Mesendoderm (in vitro differentiated cells): ENCODE measurements around the gene KCNQ1.

Experiments used
- DNase-seq: peaks from one replicate; pipeline ENCODE4 v3.0.0; 2013
- H2AK5ac ChIP-seq: 2 replicates; pipeline ENCODE4 v1.6.1; 2013; ENCODE audit warnings: low read length, inconsistent platforms
- H2BK120ac ChIP-seq: 2 replicates; pipeline ENCODE4 v1.6.1; 2013; ENCODE audit warnings: low read depth, mild to moderate bottlenecking, low read length, moderate library complexity, mixed read lengths
- H2BK15ac ChIP-seq: replicated peaks from 2 replicates; pipeline ENCODE4 v1.6.1; 2013; ENCODE audit warnings: low read depth, mild to moderate bottlenecking, moderate library complexity
- H2BK5ac ChIP-seq: 2 replicates; pipeline ENCODE4 v1.6.1; 2013; ENCODE audit warnings: low read length, inconsistent platforms
- H3K18ac ChIP-seq: 2 replicates; pipeline ENCODE4 v1.6.1; 2013; ENCODE audit warnings: mild to moderate bottlenecking, low read length, mixed read lengths
- H3K23ac ChIP-seq: one replicate; pipeline ENCODE4 v1.6.1; 2013; ENCODE audit warnings: low read length
- H3K27ac ChIP-seq: 2 replicates; pipeline ENCODE4 v1.5.1; 2013; ENCODE audit warnings: low read depth, mild to moderate bottlenecking, inconsistent platforms, low read length, moderate library complexity
- H3K27me3 ChIP-seq: 2 replicates; pipeline ENCODE4 v1.6.1; 2013; ENCODE audit warnings: low read length, control low read depth, mild to moderate bottlenecking, inconsistent platforms; ENCODE audit not compliant: insufficient read depth, poor library complexity
- H3K36me3 ChIP-seq: 2 replicates; pipeline ENCODE4 v1.6.1; 2013; ENCODE audit warnings: low read length, inconsistent platforms; ENCODE audit not compliant: control insufficient read depth, insufficient read depth
- H3K4ac ChIP-seq: one replicate; pipeline ENCODE4 v1.6.1; 2013; ENCODE audit warnings: low read depth, mild to moderate bottlenecking, low read length, moderate library complexity
- H3K4me1 ChIP-seq: 2 replicates; pipeline ENCODE4 v1.6.1; 2013; ENCODE audit warnings: low read depth, low read length, inconsistent platforms; ENCODE audit not compliant: control insufficient read depth
- H3K4me2 ChIP-seq: 2 replicates; pipeline ENCODE4 v1.6.1; 2013; ENCODE audit warnings: low read length
- H3K4me3 ChIP-seq: 2 replicates; pipeline ENCODE4 v1.5.1; 2013; ENCODE audit warnings: mild to moderate bottlenecking, low read length
- H3K56ac ChIP-seq: one replicate; pipeline ENCODE4 v1.6.1; 2013; ENCODE audit warnings: low read length
- H3K79me1 ChIP-seq: 2 replicates; pipeline ENCODE4 v1.6.1; 2013; ENCODE audit warnings: low read length, inconsistent platforms
- H3K79me2 ChIP-seq: 2 replicates; pipeline ENCODE4 v1.6.1; 2013; ENCODE audit warnings: mild to moderate bottlenecking, low read length; ENCODE audit not compliant: control insufficient read depth, insufficient read depth
- H3K9ac ChIP-seq: 2 replicates; pipeline ENCODE4 v1.6.1; 2013; ENCODE audit warnings: low read length, inconsistent platforms
- H4K5ac ChIP-seq: one replicate; pipeline ENCODE4 v1.6.1; 2013; ENCODE audit warnings: low read length
- H4K8ac ChIP-seq: one replicate; pipeline ENCODE4 v1.6.1; 2013; ENCODE audit warnings: low read depth, mild to moderate bottlenecking, control low read depth, low read length, moderate library complexity
- WGBS: extraction: QIAGEN DNeasy Blood & Tissue Kit; methylation state at CpG from one replicate; pipeline ENCODE4 v1.1.7; 2013; ENCODE audit warnings: low lambda C conversion rate, missing lambda C conversion rate; ENCODE audit not compliant: insufficient coverage; ENCODE audit errors: extremely low coverage; 5-methylcytosine and 5-hydroxymethylcytosine counted together

KCNQ1 gene

DNA sequence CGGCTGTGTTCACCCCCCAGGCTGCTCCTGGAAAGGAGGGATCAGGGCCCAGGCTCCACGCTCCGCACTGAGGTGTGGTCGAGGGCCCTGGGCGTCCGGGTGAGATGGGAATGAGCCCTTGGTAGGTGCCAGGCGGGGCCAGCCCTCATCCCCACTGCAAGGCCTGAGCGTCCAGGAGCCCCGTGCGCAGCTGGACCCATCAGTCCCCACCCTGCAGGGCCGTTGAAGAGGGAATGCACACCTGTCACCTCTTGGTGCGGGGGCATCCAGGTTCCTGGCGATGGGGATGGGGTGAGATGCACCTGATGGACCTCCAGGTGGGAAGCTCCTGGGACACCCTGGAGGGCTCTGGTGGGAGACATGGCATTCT, 72.2 kb downstream of the KCNQ1 start:
- Histone ChIP-seq H2BK15ac (no peak overlapping the region), H3K79me2 (no peaks in the 10 kb centered on the region), H3K27ac (no peak overlapping the region), H2BK5ac (no peak overlapping the region), H3K36me3 (no peaks in the 10 kb centered on the region), H3K56ac (no peak overlapping the region), H3K4me2 (no peak overlapping the region), H3K4me1 (no peaks in the 10 kb centered on the region), H3K4me3 (no peak overlapping the region), H2AK5ac (no peak overlapping the region), H3K18ac (no peak overlapping the region), H3K23ac (no peak overlapping the region), H4K5ac (no peak overlapping the region), H3K4ac (no peak overlapping the region), H2BK120ac (no peak overlapping the region), H3K79me1 (no peaks in the 10 kb centered on the region), H3K27me3 (no peaks in the 10 kb centered on the region), H3K9ac (no peak overlapping the region), H4K8ac (no peak overlapping the region)
- no peak for DNase-seq
- WGBS = no CpG with 5 or more reads among the region's 13 CpGs

DNA sequence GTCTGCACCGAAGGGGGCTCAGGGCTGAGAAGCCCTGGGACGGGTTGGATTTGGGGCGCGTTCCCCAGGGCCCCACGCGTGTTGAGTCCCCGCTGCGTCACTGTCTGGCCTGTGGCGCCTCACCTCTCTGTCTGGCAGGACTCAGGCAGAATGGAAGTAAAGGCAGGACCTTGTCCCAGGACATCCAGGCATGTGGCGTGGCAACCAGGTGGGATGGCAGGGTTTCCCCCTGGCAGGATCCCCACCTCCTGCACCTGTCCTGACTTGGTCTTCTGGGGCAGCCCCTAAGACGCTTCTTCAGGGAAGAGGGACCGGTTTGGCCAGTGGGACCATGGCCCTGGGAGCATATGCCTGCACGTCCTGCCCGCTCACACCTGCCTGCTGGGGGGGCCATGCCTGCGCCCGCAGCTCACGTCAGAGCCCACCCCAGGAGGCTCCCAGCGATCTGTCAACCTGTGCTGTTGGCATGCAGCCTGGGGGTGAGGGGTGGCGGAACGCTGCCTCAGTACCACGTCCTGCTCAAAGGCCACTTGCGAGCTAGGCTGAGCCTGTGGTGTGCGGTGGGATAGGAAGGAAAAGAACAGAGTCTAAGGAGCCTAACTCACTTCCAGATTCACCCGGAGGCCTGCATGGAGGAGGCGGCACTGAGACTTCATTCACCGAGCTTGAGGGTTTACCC, 72.7 kb downstream of the KCNQ1 start:
- H3K36me3 ChIP-seq = no peaks in the 10 kb centered on the region
- no peak overlapping the region for H3K4me2 ChIP-seq
- H3K79me2 ChIP-seq = no peaks in the 10 kb centered on the region
- H3K56ac ChIP-seq = no peak overlapping the region
- H2AK5ac ChIP-seq = no peak overlapping the region
- H2BK5ac ChIP-seq = no peak overlapping the region
- H4K5ac ChIP-seq = no peak overlapping the region
- H3K4ac ChIP-seq = no peak overlapping the region
- no peaks in the 10 kb centered on the region for H3K4me1 ChIP-seq
- no peak overlapping the region for H3K27ac ChIP-seq
- H3K27me3 ChIP-seq = no peaks in the 10 kb centered on the region
- no peak overlapping the region for H3K9ac ChIP-seq
- no peak overlapping the region for H4K8ac ChIP-seq
- H3K18ac ChIP-seq = no peak overlapping the region
- no peak overlapping the region for H3K23ac ChIP-seq
- no peak for DNase-seq
- no peak overlapping the region for H2BK120ac ChIP-seq
- no peaks in the 10 kb centered on the region for H3K79me1 ChIP-seq
- WGBS = no CpG with 5 or more reads among the region's 26 CpGs
- no peak overlapping the region for H3K4me3 ChIP-seq
- H2BK15ac ChIP-seq = no peak overlapping the region

DNA sequence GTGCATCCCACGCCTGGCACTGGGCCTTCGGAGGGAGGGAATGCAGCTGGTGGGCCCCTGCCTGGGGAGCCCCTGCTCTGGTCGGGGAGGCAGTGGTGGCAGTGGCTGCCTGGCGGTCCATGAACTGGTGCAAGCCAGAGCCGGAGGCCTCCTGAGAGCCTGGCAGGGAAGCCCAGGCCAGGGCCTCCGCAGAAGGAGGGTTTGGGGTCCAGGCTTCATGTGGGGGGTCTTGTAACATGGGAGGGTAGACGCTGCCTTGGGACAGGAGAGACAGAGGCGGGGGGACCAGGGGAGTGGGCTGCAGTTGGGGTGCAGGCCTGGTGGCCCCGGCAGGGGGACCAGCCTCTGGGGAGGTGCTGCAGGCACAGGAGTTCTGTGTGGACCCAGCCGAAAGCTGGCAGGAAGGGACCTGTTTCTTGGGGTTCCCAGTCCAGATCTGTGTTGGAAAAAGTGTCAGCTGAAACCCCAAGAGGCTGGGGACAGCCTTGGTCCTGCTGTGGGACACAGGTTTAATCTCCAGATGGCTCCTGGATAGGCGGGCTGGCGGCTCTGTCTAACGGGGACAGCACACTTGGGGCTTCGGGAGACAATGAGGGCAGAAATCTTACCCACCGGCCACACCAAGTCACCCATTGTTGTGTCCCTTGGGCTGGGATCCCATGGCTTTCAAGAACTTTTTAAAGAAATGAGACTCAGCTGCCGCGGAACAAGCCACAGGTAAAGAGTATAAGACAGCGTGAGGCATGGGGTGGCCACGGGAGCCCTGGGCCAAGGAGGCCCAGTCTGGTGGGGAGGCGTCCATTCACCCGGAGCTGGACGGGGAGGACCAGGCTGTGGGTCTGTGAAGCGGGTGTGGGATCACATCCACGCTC, 73.5 kb downstream of the KCNQ1 start:
- Histone ChIP-seq H3K36me3 (no peaks in the 10 kb centered on the region), H3K9ac (no peak overlapping the region), H4K8ac (no peak overlapping the region)

DNA sequence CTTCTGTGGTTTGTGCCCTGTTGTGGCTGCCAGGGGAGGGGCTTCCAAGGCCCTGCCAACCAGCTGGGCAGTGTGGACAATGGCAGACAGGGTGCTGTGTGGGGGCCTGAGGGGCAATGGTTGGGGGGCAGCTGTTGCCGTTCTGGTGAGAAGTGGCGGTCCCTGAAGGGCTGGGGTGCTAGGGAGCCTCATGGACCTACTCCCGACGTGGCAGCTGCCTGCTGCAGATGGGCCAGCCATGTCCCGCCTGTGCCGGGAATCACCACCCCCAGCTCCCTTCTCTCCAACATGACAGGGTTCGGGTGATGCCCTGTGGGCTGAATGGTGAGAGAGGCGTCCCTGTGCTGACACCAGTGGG, 74.2 kb downstream of the KCNQ1 start:
- no peak overlapping the region for H3K4me3 ChIP-seq
- no peak for DNase-seq

More for the DNA sequence above, 73.5 kb downstream of the KCNQ1 start:
- Histone ChIP-seq H3K23ac (no peak overlapping the region), H3K4ac (no peak overlapping the region), H3K56ac (no peak overlapping the region), H3K27ac (no peak overlapping the region), H3K4me1 (no peaks in the 10 kb centered on the region), H3K79me2 (no peaks in the 10 kb centered on the region), H2AK5ac (no peak overlapping the region), H3K27me3 (no peaks in the 10 kb centered on the region), H2BK15ac (no peak overlapping the region), H2BK120ac (no peak overlapping the region), H3K4me3 (no peak overlapping the region), H3K79me1 (no peaks in the 10 kb centered on the region), H2BK5ac (no peak overlapping the region), H3K4me2 (no peak overlapping the region), H3K18ac (no peak overlapping the region), H4K5ac (no peak overlapping the region)
- WGBS = no CpG with 5 or more reads among the region's 24 CpGs
- no peak for DNase-seq

DNA sequence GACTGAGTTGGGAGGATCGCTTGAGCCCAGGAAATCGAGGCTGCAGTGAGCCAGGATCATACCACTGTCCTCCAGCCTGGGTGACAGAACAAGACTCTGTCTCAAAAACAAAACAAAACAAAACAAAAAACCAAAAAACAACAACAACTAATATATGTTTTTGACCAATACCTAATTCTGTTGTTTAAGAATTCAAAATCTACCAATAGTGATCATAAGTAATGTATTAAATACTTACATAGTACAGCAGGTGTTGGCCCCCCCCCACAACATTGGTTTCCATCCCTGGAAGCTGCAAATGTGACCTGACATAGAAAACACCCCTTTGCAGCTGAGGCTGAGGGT, 74.7 kb downstream of the KCNQ1 start:
- Histone ChIP-seq H3K4ac (no peak overlapping the region), H3K4me2 (no peak overlapping the region), H3K23ac (no peak overlapping the region), H3K27ac (no peak overlapping the region), H3K79me1 (no peaks in the 10 kb centered on the region), H3K4me1 (no peaks in the 10 kb centered on the region), H3K27me3 (no peaks in the 10 kb centered on the region), H3K36me3 (no peaks in the 10 kb centered on the region), H3K9ac (no peak overlapping the region), H3K18ac (no peak overlapping the region), H3K4me3 (no peak overlapping the region), H2BK5ac (no peak overlapping the region), H4K5ac (no peak overlapping the region), H3K56ac (no peak overlapping the region), H4K8ac (no peak overlapping the region), H2AK5ac (no peak overlapping the region), H3K79me2 (no peaks in the 10 kb centered on the region), H2BK120ac (no peak overlapping the region), H2BK15ac (no peak overlapping the region)
- no CpG with 5 or more reads among the region's 2 CpGs for WGBS
- no peak for DNase-seq

More for the DNA sequence above, 74.2 kb downstream of the KCNQ1 start:
- Histone ChIP-seq H3K18ac (no peak overlapping the region), H3K4ac (no peak overlapping the region), H4K8ac (no peak overlapping the region), H2AK5ac (no peak overlapping the region), H4K5ac (no peak overlapping the region), H3K23ac (no peak overlapping the region), H3K27me3 (no peaks in the 10 kb centered on the region), H3K36me3 (no peaks in the 10 kb centered on the region), H2BK15ac (no peak overlapping the region), H3K9ac (no peak overlapping the region), H3K4me2 (no peak overlapping the region), H3K79me2 (no peaks in the 10 kb centered on the region), H3K56ac (no peak overlapping the region), H3K27ac (no peak overlapping the region), H2BK120ac (no peak overlapping the region), H3K79me1 (no peaks in the 10 kb centered on the region), H3K4me1 (no peaks in the 10 kb centered on the region), H2BK5ac (no peak overlapping the region)
- WGBS = no CpG with 5 or more reads among the region's 8 CpGs
